PFSK-1 (cell line): ENCODE data around the gene POLR1B.

Source experiments
- POLR2AphosphoS5 ChIP-seq: IDR thresholded peaks from 2 replicates; pipeline ENCODE4 v1.6.1; 2012; ENCODE audit warnings: low read depth, mild to moderate bottlenecking, control low read depth, low read length, moderate library complexity
- TAF1 ChIP-seq: IDR thresholded peaks from 2 replicates; pipeline ENCODE4 v1.6.1; 2012; ENCODE audit warnings: low read length, control low read depth, borderline replicate concordance; ENCODE audit not compliant: insufficient read depth
- TF ChIP-seq, protein P1 (sequence below), 2 experiments: IDR thresholded peaks; 2 replicates each; pipeline versions ENCODE4 v1.6.1 to v1.8.0; 2011 to 2012; ENCODE audit warnings: low read depth in 2 of 2, low read length in 2 of 2, control low read depth in 1 of 2, inconsistent platforms in 1 of 2, mild to moderate bottlenecking in 1 of 2, moderate library complexity in 1 of 2; ENCODE audit not compliant: insufficient read depth in 1 of 2

DNA sequence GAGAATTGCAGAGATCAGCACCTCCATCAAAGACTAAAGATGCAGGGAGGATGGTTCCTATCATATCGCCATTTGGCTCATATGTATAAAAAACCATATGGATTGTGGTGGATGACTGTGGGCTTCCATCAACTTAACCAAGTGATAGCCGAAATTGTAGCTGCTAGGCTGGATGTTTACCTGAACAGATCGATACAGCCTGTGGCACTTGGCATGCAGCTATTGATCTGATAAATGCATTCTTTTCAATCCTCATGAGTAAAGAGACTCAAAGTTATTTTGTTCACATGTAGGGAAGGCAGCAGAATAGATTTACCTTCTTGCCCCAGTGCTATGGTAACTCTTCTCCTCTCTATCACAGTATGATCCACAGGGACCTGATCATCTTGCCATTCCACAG lies 60.7 kb downstream of the POLR1B start:
- TF ChIP-seq TAF1 (no peak), POLR2AphosphoS5 (no peak)
- TF ChIP-seq, protein P1, sequence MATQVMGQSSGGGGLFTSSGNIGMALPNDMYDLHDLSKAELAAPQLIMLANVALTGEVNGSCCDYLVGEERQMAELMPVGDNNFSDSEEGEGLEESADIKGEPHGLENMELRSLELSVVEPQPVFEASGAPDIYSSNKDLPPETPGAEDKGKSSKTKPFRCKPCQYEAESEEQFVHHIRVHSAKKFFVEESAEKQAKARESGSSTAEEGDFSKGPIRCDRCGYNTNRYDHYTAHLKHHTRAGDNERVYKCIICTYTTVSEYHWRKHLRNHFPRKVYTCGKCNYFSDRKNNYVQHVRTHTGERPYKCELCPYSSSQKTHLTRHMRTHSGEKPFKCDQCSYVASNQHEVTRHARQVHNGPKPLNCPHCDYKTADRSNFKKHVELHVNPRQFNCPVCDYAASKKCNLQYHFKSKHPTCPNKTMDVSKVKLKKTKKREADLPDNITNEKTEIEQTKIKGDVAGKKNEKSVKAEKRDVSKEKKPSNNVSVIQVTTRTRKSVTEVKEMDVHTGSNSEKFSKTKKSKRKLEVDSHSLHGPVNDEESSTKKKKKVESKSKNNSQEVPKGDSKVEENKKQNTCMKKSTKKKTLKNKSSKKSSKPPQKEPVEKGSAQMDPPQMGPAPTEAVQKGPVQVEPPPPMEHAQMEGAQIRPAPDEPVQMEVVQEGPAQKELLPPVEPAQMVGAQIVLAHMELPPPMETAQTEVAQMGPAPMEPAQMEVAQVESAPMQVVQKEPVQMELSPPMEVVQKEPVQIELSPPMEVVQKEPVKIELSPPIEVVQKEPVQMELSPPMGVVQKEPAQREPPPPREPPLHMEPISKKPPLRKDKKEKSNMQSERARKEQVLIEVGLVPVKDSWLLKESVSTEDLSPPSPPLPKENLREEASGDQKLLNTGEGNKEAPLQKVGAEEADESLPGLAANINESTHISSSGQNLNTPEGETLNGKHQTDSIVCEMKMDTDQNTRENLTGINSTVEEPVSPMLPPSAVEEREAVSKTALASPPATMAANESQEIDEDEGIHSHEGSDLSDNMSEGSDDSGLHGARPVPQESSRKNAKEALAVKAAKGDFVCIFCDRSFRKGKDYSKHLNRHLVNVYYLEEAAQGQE (IDR thresholded peaks at IDR 0.05; ENCODE audit: insufficient read depth in 1 of 2, low read depth in 2 of 2, low read length in 2 of 2) = no peak
